Activated CD4-positive, alpha-beta T cell treated with anti-CD3 and anti-CD28 coated beads, Interleukin-10, Interleukin-2, amounts not matched to agents 100 ng/mL and 50 ng/mL, durations not matched to agents 16 hours and 8 hours (primary cell): ENCODE results near the gene AQP5.
A peak's percentile ranks its signal among the peaks of the same experiment; 100 is the strongest.

Experiments used
- DNase-seq: peaks from one replicate; pipeline ENCODE4 v3.0.0-alpha.2; 2020

Gene AQP5

DNA sequence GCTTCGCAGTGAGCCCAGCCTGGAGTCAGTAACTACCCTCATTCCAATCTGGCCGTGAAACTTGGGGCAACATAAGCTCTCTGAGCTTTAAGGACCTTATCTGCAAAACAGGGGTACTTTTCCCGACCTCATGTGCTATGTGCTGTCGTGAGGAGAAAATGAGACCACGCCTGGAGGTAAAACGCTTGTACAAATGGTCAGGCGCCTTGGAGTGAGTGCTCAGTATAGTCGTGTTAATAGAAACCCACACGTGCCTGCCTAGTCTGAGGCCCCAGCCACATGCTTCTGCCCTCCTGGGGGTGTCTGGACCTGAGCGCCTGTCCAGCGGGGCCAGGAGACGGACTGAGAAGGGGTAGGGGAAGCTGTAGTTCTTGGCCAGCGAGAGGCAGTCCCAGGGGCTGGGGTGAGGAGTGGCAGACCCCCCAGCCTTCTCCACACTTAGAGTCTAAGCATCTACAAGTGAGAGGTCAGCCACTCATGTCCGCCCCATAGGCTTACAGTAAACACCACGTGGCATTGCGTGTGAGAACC is 4.9 kb downstream of the AQP5 start:
- no peak for DNase-seq

DNA sequence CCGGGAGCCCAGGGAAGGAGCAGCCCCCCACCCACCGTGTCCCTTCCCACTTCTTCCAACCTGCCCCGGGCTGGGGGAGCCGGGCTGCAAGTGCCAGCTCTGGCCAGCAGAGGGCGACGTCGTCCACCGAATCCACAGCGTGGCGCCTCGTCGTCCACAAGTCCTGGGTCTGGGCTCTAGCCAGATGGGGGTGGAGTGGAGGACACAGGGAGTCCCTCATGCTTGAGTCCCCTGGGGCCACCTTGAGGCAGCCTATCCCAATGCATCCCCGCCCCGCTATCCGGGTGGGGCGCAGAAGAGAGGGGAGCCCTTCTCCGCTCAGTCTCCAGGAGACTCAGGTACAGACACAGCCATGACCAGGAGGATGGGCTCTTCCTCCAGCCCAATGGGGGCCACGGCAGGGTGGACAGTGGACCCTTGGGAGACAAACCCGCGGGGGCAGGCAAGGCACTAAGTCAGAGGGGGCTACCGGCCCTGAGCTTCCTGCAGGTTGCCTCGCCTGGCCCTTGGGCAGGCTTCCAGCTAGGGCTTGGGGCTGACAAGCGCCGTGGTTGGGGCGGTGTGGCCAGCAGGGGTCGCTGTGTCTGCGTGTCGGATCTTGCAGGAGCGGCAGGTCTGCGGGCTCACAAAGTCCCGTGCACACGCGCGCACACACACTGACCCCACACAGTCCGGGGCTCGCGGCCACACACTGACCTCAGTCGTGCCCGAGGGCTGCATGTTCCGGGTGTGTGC is 5.5 kb downstream of the AQP5 start:
- peak; percentile 90 for DNase-seq

DNA sequence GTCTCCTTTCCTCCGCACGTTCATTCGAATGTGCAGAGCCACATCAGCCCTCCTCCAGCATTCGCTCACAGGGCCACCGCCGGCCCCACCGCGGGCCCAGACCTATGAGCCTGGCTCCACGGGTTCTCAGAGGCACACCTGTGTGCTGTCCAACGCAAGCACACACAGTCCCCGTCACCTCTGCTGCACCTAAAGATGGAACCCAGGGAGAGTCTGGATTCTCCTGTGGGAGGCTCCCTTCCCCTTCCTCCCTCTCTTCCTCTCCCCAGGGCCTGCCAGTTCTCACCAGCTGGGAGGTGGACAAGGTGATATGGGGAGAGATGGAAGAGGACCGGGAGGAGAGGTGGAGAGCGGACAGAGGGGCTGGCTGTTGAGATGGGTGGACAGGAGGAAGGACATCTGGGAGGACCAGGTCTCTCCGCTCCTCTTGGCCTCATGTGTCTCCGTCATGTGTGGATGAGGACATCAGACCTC is 6.1 kb downstream of the AQP5 start:
- DNase-seq: no peak

DNA sequence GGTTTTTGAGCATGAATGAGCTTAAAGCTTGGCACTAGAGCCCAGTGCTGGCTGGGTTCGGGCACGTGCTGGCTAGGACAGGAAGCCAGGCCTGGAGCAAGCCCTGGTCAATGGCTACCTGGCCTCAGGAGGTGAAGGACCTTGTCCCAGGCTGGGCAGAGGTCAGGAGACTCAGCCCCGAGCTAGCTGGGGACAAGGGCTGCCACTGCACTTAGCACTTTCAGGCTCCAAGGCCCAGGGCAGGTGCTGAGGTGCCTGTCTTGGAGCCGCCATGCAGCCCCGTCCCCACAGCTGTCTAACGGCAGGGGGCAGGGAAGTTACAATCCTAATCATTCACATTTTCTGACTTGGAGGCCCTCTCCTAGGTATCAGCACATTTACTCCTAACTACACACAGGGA is 6.8 kb downstream of the AQP5 start:
- no peak for DNase-seq

DNA sequence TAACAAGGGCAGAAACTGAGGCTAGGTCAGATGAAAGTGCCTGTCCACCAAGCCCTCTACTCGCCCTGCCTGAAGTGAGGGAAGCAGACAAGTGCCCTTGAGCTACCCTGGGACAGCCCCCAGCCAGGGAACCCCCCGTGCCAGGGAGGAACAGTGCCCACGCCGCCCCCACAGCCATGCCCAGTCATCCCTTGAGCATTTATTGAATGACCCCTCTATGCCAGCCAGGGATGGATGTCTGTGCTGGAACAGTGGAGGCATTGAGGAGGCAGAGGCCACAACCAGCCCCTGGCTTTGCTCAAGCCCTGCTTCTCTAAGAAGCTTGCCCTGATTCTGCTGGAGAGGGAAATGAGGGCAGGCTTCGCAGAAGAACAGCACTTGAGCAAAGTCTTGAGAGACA is 7.4 kb downstream of the AQP5 start:
- no peak for DNase-seq

DNA sequence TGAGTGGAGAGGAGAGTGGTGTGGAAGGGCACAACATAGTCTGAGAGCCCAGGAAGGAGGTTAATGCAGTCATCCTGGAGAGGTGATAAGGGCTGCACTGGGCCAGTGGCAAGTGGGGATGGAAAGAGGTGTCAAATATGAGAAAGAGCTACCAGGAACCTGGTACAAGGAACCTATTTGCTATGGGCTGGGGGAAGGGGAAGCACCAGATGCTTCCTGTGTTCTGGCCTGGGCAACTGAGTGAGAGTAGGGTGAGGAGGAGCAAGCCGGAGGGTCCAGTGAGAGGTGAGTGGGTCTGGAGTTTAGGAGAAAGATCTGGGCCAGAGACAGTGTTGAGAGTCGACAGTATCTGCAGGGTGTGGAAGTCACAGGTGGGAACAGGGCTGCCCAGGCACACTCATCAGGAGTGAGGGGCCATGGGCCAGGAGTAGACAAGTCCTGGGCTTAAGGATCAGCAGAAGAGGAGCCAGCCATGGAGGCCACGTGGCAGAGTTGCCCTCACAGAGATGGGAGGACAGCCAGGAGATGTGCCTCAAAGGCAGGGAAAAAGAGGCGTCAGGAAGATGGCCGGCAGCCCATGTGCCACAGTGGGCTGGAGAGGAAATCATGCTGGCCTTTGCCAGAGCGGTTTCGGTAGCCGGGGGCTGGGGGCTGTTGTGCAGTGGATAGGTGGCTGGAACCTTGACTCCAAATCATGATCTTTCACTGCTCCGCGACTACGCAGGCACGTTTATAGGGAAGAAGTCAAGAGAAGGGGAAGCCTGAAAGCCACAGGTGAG is 8.2 kb downstream of the AQP5 start:
- DNase-seq: no peak

DNA sequence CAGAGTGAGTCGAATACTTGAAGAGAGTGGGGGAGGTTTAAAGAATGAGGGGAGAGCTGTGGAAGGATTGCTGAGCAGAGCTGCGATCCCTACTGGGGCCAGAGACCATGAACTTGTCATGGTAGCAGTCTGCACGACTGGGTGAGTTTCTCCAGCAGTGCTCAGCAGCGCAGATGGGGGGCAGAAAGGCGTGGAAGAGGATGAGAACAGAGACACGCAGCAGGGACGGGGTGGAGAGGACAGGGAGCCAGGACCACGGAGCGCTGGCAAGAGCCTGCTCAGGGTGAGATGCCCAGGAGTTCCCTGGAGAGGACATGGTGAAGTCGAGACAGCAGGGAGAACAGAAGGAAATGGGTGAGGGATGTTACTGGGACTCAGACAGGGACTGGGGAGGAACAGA is 9.0 kb downstream of the AQP5 start:
- no peak for DNase-seq

DNA sequence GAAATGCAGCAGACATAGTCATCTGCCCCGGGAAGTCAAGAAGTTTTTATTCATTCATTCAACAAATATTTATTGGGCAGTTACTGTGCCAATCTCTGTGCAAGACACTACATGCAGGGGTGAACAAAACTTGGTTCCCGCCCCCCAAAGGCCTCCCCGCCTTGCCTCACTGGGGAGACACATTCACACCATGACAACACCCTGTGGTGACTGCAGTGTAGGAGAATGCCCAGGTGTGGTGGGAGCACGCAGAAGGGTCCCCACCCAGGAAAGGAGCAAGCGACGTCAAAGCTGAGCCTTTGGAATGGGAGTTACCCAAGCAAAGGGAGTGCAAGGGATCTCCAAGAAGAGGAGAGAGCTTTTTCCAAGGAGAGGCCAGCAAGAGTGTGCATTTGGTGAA is 9.5 kb downstream of the AQP5 start:
- DNase-seq: no peak

DNA sequence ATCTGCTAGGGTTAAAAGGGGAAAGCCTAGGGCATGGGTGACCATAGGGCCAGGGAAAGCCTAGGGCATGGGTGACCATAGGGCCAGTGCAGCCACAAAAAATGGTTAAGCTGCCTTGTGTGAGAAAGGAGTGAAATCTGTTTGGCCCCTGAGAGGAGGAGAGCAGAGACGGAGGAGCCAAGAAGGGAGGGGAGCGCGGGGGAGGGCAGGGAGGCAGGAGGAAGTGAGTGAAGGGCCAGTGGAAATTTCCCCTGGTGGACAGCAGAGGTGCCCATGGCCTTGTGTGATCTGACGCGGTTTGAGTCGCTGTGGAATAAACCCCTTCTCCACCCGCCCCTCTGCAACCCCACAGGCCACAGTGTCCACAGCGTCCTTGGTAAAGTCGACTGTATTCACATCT is 10.5 kb downstream of the AQP5 start:
- no peak for DNase-seq

DNA sequence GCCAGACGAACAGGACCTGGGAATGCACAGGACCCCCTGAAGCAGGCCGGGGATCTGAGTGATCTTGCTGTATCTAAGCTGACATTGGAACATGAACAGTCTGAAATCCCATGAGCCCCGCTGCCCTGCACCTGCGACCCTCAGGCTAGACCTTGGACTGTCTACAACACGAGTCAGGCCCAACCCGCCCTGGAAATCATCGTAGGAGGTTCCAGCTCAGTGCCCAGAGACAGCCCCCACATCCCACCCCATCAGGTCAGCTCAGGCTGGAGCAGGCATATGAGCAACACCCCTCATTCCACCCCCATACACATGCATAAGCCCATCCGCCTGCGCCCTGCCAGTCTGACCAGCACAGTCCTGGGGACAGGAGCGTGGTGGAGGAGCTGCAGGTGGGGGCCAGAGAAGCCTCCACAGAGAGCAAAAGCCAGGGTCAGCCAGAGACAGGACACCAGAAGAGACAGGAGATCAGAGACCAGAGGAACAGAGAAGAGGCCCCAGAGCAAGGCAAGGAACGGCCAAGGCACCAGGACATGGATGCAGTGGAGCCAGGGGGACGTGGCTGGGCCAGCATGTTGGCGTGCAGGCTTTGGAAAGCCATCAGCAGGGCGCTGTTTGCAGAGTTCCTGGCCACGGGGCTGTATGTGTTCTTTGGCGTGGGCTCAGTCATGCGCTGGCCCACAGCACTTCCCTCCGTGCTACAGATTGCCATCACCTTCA is 11.1 kb downstream of the AQP5 start, which contains the start of gene AQP6:
Gene AQP6 (plus strand): TSS at position 307 of the 720 bp plus-strand sequence. CDS start 227 bp downstream, at position 534.
- DNase-seq: no peak

DNA sequence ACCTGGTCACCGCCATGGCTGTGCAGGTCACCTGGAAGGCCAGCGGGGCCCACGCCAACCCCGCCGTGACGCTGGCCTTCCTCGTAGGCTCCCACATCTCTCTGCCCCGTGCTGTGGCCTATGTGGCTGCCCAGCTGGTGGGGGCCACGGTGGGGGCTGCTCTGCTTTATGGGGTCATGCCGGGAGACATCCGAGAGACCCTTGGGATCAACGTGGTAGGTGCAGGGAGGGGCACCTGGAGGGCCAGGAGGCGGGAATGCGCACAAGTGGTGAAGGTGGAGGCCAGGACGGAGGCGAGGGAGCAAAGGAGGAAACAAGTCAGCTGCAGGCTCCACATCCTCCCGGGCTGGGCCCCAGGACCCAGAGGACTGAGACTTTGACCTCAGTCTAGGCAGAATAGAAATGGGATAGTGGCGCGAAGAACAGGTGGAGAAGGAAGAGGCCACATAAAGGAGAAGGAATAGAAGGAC is 11.7 kb downstream of the AQP5 start:
- DNase-seq: no peak

DNA sequence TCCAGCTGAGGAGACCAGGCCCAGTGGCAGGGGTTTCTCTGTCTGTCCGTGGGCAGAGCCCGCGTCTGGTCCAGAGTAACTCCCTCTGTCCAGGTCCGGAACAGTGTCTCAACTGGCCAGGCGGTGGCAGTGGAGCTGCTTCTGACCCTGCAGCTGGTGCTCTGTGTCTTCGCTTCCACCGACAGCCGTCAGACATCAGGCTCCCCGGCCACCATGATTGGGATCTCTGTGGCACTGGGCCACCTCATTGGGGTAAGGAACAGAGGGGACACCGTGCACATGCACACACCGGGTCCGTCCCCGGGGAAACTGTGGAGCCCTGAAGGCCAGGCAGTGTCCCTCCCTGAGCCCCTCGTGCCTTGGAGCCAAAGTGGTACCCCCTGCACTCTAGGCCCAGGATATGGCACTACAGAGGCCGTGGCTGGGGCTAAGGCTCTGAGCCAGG is 12.6 kb downstream of the AQP5 start:
- DNase-seq: no peak

DNA sequence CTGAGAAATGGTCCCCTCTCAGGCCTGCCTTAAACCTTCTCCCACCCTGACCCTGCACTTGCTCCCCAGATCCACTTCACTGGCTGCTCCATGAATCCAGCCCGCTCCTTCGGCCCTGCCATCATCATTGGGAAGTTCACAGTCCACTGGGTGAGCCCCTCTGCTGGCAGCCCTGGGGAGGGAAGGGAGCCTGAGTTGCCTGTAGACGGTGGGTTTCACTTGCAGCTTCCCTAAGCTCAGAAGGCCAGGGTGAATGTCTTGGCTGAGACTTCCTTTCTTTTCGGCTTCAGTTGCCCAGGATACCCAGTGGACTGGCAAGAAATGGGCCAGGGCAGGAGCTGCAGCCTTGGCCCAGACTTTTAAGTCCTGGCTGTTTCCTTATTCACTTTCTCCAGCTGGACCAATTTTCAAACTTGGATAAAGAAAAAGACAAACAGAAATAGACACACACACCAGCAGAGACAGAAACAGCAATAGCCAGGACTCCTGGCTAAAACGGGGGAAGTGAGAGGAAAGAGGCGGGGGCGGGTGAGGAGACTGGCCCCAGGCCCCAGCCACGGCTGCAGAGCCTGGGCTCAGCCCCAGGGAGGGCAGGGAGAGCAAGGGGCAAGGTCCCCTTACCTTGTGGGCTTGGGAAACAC is 13.1 kb downstream of the AQP5 start:
- DNase-seq: no peak

DNA sequence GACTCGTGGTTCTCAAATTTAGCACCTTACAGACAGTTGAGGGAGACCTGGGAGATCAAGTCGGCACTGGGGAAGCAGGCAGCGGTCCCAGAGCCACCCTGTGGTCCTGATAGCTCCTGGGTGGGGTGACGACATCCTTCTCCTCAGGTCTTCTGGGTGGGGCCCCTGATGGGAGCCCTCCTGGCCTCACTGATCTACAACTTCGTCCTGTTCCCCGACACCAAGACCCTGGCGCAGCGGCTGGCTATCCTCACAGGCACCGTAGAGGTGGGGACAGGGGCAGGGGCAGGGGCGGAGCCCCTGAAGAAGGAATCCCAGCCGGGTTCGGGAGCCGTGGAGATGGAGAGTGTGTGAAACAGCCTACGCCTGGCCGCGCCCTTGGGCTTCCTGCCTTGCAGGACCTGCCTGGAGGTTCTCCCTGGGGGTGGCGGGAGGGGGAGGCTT is 13.7 kb downstream of the AQP5 start:
- no peak for DNase-seq

DNA sequence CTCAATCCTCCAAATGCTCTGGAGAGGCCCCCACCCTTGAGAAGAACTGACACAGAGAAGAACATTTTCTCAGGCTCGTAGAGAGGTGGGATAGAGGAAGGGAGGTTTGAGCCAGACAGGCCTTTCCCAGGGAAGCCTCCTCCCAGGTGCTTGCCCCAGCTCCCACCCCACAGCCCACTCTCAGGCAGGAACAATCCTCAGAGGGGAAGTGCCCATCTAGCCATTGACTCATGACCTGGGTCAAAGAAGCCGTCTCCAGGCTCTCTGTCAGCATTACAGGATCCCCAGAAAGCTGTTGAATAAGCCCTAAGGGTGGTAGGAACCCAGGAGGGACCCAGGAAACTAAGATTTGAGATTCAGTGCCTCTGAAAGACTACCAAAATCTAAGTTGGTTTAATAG is 14.9 kb downstream of the AQP5 start:
- no peak for DNase-seq

DNA sequence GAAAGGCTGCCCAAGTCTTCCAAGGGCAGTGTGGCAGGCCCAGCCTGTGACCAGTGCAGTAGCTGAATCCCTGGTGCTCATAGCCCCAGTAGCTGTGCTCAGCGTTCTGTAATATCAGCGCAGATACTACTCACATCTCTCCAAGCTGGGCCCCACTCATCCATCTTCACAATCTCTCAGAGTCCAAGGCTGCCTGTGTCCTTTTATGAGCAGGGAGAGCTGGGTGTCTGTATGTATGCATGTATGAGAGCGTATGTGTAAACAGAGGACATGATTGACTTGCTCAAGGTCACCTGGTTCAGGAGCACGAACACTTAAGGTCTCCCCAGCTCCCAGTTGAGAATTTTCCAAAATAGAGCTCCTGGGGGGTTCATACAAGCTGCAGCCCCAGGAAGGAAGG is 16.5 kb downstream of the AQP5 start:
- DNase-seq: no peak

DNA sequence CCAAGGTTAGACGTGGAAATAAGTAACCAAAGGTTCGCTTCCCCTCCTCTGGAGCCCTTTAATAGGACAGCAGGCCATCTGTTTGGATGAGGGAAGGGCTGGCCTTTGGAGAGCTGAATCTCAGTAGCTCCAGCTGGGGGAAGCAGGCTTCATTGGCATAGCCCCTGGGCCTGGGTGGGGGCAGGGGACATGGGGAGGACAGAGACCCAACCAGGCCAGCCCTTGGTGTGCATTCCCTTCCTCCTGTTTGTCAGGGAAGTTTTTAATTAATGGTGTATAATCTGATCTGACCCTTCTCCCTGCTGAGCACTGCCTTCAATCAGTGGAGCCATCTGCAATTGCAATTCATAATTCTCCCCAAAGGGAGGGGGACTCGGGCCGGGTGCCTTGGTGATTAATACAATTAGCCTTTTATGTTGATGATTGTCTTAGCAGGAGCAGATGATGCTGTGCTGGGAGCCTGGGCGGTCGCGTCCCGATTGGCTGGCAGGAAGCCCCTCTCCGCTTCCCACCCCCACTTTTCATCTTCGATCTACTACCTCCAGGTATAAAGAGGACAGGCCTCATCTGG is 17.4 kb downstream of the AQP5 start:
- no peak for DNase-seq

DNA sequence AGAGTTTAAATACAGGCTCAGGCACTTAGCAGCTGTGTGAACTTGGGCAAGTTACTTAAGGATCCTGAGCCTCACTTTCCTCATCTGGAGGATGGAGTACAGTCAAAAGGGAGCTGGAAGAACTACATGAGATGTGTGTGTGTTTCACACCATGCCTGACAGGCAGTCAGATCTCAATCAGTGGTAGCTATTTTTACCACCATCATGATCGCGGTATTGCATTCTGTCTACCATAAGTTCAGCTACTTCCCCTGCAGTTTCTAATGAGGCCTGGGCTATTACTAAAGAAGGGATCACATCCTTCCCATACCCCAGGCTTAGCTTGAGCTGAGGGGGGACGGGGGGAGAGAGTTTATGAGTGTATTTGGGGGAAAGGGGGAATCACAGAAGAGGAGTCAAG is 18.1 kb downstream of the AQP5 start:
- DNase-seq: no peak

DNA sequence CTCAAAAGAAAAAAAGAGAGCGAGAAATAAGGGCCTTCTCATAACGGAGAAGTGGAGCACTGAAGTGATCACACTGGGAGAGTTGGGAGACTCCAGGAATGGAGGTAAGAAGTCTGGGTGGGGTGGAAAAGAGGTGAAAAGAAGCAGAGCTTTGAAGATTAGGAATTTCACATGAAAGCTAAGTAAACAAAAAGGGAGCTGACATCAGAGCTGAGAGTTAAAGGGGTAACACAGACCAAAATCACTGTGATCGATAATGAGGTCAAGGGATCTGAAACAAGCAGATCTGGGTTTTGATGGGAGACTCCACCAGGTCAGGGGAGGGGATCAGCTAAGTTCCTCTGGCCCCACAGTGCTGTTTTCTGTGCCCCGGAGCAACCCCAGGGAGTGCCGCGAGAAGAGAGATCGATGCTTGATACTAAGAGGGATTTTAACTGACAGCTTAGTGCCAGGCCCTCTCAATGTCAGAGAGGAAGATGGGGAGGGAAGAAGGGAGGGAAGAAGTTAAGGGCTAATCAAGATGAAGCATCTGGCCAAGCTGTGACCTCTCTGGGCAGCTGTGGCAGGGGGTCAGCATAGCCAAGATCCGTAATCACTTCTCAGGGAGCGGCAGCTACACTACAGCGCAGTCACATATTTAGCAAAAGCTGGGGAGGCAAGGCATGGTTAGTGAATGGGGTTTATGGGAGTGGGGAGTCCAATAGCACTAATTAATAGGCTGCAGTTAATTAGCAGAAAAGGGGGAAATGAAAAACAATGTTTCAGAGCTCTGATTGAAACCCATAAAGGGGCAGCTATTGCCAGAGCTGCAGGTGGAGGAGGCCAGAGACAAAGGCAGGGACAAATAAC is 19.1 kb downstream of the AQP5 start:
- no peak for DNase-seq

DNA sequence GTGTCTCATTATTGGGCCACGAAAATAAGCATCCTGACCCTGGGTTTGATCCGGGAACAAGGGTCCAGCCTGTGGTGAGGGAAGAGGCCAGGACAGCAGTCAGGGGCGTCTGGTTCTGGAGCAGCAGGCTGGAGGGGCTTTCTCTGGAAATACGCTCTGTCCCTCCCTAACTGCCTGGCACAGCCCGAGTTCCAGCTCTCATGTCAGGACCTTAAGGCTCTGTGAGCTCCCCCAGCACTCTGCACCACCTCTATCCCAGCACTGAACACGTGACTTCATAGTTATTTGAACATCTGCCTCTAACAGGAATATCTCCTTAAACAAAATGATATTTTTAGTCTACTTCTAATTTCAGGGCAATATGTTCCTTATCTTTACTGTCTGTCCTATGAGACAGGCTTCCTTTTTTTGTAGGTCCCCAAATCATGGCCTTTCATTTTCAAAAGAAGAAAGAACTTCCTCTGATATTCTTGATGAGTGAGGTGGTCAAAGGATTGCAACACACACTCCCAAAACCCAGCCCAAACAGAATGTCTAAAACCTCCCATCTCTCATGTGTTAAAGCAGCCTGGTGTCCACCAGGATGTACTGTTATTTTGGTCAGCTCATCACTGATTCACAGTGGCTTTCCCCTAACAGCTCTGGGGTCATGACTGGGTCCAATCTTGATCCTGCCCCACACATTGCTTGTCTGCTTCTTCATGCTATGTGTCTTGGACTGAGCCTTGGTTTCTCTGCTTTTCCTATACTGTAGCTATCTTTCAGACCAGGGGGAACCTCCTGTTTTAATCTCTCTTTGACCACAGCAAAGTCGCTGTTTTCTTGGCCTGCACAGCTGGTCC is 20.8 kb downstream of the AQP5 start:
- DNase-seq: no peak
